Esophagus squamous epithelium (tissue), 4 donors: ENCODE measurements around the gene GPR78.

ENCODE experiments used
- POLR2A ChIP-seq, 4 donors: fragments of 450-650 bp; IDR thresholded peaks; one replicate each; pipeline ENCODE4 v1.6.1; 2017; ENCODE audit warnings: antibody characterized with exemption in 4 of 4, mild to moderate bottlenecking in 4 of 4, moderate library complexity in 3 of 4
- TF ChIP-seq, protein P1 (sequence below), 6 experiments: fragments of 450-650 bp in 4 of 6; fragments of 200-600 bp in 2 of 6; sonication (generic) in 2 of 6; IDR thresholded peaks; one replicate each; pipeline ENCODE4 v1.5.1; 2016 to 2019; ENCODE audit warnings: antibody characterized with exemption in 6 of 6, mild to moderate bottlenecking in 4 of 6, moderate library complexity in 4 of 6

DNA sequence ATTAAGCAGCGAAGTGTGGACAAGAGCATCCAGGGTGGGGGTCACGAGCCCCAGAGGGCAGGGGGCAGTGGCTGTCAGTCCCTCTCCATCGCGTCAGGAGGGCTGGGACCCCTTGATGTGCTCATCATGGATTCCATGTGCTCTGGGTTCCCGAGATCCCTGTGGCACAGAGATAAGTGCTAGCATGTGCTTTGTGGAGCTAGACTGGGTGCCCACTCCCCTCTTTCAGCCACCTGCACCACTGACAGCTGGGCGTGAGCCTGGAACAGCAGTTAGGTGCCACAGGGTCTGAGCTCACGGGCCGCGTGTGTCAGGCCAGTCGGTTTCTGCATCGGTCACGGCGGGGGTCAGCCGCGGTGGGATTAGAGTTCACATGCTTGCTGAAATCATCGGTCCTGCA, 36.6 kb downstream of the GPR78 start:
- TF ChIP-seq, protein P1, sequence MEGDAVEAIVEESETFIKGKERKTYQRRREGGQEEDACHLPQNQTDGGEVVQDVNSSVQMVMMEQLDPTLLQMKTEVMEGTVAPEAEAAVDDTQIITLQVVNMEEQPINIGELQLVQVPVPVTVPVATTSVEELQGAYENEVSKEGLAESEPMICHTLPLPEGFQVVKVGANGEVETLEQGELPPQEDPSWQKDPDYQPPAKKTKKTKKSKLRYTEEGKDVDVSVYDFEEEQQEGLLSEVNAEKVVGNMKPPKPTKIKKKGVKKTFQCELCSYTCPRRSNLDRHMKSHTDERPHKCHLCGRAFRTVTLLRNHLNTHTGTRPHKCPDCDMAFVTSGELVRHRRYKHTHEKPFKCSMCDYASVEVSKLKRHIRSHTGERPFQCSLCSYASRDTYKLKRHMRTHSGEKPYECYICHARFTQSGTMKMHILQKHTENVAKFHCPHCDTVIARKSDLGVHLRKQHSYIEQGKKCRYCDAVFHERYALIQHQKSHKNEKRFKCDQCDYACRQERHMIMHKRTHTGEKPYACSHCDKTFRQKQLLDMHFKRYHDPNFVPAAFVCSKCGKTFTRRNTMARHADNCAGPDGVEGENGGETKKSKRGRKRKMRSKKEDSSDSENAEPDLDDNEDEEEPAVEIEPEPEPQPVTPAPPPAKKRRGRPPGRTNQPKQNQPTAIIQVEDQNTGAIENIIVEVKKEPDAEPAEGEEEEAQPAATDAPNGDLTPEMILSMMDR (IDR thresholded peaks at IDR 0.05): no peak
- TF ChIP-seq POLR2A (IDR thresholded peaks at IDR 0.05): no peak
